GM12878 (cell line): ENCODE data around the gene LRRC57. TPM values are rescaled to one million over a fixed set of nuclear protein-coding genes. Genes with fewer than 3 reads are reported as not detected.
A peak's percentile ranks its signal among the peaks of the same experiment; 100 is the strongest.

ENCODE experiments used
- BHLHE40 ChIP-seq, 2 experiments: fragments of 450-650 bp in 1 of 2; IDR thresholded peaks; 2 replicates each; pipeline ENCODE4 v1.6.1; 2011 to 2017; ENCODE audit warnings: low read depth in 2 of 2, borderline replicate concordance in 1 of 2, improper control_type of control experiment in 1 of 2, low read length in 1 of 2, mild to moderate bottlenecking in 1 of 2
- DPF2 ChIP-seq: fragments of 450-650 bp; IDR thresholded peaks from 2 replicates; pipeline ENCODE4 v1.6.1; 2017; ENCODE audit warnings: mild to moderate bottlenecking
- EED ChIP-seq: sonication (generic); IDR thresholded peaks from 2 replicates; pipeline ENCODE4 v1.6.1; 2016; ENCODE audit warnings: antibody characterized with exemption, low read depth
- ESRRA ChIP-seq: IDR thresholded peaks from 2 replicates; pipeline ENCODE4 v1.6.1; 2012; ENCODE audit warnings: mild to moderate bottlenecking, low read length, improper control_type of control experiment
- EZH2 ChIP-seq: IDR thresholded peaks from 2 replicates; pipeline ENCODE4 v1.6.1; 2012; ENCODE audit warnings: low read depth, mild to moderate bottlenecking, control low read depth, inconsistent platforms, low read length, borderline replicate concordance; ENCODE audit not compliant: control insufficient read depth
- IKZF1 ChIP-seq: fragments of 450-650 bp; conservative IDR thresholded peaks from 2 replicates; pipeline ENCODE4 v1.6.1; 2017; ENCODE audit warnings: antibody characterized with exemption, mild to moderate bottlenecking
- IKZF2 ChIP-seq, 2 experiments: fragments of 450-650 bp; IDR thresholded peaks; 2 replicates each; pipeline ENCODE4 v1.6.1; 2017; ENCODE audit warnings: mild to moderate bottlenecking in 2 of 2, moderate library complexity in 2 of 2
- NBN ChIP-seq: fragments of 450-650 bp; IDR thresholded peaks from 2 replicates; pipeline ENCODE4 v1.6.1; 2016
- NRF1 ChIP-seq: conservative IDR thresholded peaks from 2 replicates; pipeline ENCODE4 v1.6.1; 2011; ENCODE audit warnings: mild to moderate bottlenecking, low read depth, low read length, improper control_type of control experiment
- POLR2A ChIP-seq: IDR thresholded peaks from 2 replicates; pipeline ENCODE4 v1.6.1; 2011; ENCODE audit warnings: low read depth, mild to moderate bottlenecking, low read length
- RAD21 ChIP-seq: IDR thresholded peaks from 2 replicates; pipeline ENCODE4 v1.6.1; 2011; ENCODE audit warnings: mild to moderate bottlenecking, low read depth, low read length, moderate library complexity; ENCODE audit not compliant: insufficient read depth
- RUNX3 ChIP-seq: IDR thresholded peaks from 2 replicates; pipeline ENCODE4 v1.6.1; 2012; ENCODE audit warnings: low read length, inconsistent platforms
- SMARCA5 ChIP-seq: fragments of 450-650 bp; IDR thresholded peaks from 2 replicates; pipeline ENCODE4 v1.6.1; 2017; ENCODE audit warnings: mild to moderate bottlenecking
- SPI1 ChIP-seq: IDR thresholded peaks from 2 replicates; pipeline ENCODE4 v1.6.1; 2011; ENCODE audit warnings: low read depth, mild to moderate bottlenecking, low read length, moderate library complexity, borderline replicate concordance; ENCODE audit not compliant: insufficient read depth
- STAT1 ChIP-seq: fragments of 450-650 bp; conservative IDR thresholded peaks from 2 replicates; pipeline ENCODE4 v1.6.1; 2014; ENCODE audit warnings: antibody characterized with exemption, mild to moderate bottlenecking
- YY1 ChIP-seq: IDR thresholded peaks from 2 replicates; pipeline ENCODE4 v1.6.1; 2011; ENCODE audit warnings: low read depth, mild to moderate bottlenecking, low read length
- ZBED1 ChIP-seq: IDR thresholded peaks from 2 replicates; pipeline ENCODE4 v1.6.1; 2016; ENCODE audit warnings: borderline replicate concordance
- ZNF217 ChIP-seq: fragments of 450-650 bp; IDR thresholded peaks from 2 replicates; pipeline ENCODE4 v1.6.1; 2017; ENCODE audit warnings: antibody characterized with exemption, mild to moderate bottlenecking
- polyA plus RNA-seq, 11 experiments: library from polyadenylated mRNA; depleted of rRNA in 4 of 11; unstranded in 6 of 11; stranded (reverse) in 5 of 11; fragments of >200 nt; fragmentation: Nextera tagmentation in 4 of 11; fragmentation: Illumina TruSeq in 1 of 11; extraction: Ambion mirVana in 4 of 11; extraction: Trizol in 1 of 11; gene quantifications; 1 replicate in 1 of 11; 2 replicates in 10 of 11; pipeline versions ENCODE4 v1.2.1 to v1.2.3, GENCODE V29; 2011 to 2016; ENCODE audit warnings: inconsistent platforms in 2 of 11, missing spikeins in 2 of 11, low read depth in 1 of 11
- total RNA-seq, 4 experiments: library from RNA; depleted of rRNA in 3 of 4; stranded (reverse); fragments of >200 nt in 3 of 4; fragmentation: Illumina TruSeq in 1 of 4; extraction: Trizol in 1 of 4; gene quantifications; 2 replicates each; pipeline versions ENCODE4 v1.2.1 to v1.2.3, GENCODE V29; 2013 to 2021
- TF ChIP-seq, protein P1 (sequence below): fragments of 450-650 bp; IDR thresholded peaks from 2 replicates; pipeline ENCODE4 v1.6.1; 2017; ENCODE audit warnings: mild to moderate bottlenecking
- TF ChIP-seq, protein P2 (sequence below), 3 experiments: IDR thresholded peaks in 2 of 3; conservative IDR thresholded peaks in 1 of 3; 2 replicates each; pipeline ENCODE4 v1.5.1; 2011; ENCODE audit warnings: low read depth in 3 of 3, low read length in 3 of 3, mild to moderate bottlenecking in 3 of 3, control low read depth in 2 of 3, moderate library complexity in 2 of 3, inconsistent platforms in 1 of 3, mixed read lengths in 1 of 3; ENCODE audit not compliant: control insufficient read depth in 2 of 3, insufficient read depth in 1 of 3; ENCODE audit errors: extremely low read depth in 1 of 3
- TF ChIP-seq, protein P3 (sequence below): IDR thresholded peaks from 2 replicates; pipeline ENCODE4 v1.6.1; 2011; ENCODE audit warnings: borderline replicate concordance, low read depth, mild to moderate bottlenecking, moderate library complexity, mixed read lengths, low read length; ENCODE audit not compliant: insufficient read depth; ENCODE audit errors: extremely low read length
- TF ChIP-seq, protein P4 (sequence below): fragments of 450-650 bp; conservative IDR thresholded peaks from 2 replicates; pipeline ENCODE4 v1.6.1; 2017; ENCODE audit warnings: mild to moderate bottlenecking, moderate library complexity

The LRRC57 gene
- total and polyA plus RNA-seq, 10 of the 15 experiments (the other 5 are each of a cell fraction or from before 2014, with no cell fraction given) = 5.2 to 15.7 (median 9.6) TPM

DNA sequence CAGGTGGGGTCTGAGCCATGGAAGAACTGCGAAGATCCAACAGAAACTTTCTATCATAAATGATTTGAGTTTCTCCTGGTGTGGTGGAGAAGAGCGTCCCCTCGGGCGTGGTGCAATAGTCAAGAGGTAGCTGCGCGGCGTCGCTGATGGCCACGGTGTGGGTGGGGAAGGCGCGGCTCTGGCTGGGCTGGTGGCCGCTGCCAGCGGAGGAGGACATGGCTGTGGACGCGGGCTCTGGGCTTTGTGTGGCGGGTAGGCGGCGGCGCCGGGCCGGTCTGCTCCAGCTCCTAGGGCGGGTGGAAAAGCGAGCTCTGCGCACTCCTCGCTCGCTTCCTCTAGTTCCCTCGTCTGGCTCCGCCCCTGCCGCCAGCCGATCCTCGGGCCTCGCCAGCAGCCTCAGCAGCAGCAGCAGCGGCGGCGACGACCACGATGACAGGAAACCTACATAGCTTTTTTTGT lies 32.7 kb upstream of the LRRC57 start (continued):
- TF ChIP-seq, protein P1, sequence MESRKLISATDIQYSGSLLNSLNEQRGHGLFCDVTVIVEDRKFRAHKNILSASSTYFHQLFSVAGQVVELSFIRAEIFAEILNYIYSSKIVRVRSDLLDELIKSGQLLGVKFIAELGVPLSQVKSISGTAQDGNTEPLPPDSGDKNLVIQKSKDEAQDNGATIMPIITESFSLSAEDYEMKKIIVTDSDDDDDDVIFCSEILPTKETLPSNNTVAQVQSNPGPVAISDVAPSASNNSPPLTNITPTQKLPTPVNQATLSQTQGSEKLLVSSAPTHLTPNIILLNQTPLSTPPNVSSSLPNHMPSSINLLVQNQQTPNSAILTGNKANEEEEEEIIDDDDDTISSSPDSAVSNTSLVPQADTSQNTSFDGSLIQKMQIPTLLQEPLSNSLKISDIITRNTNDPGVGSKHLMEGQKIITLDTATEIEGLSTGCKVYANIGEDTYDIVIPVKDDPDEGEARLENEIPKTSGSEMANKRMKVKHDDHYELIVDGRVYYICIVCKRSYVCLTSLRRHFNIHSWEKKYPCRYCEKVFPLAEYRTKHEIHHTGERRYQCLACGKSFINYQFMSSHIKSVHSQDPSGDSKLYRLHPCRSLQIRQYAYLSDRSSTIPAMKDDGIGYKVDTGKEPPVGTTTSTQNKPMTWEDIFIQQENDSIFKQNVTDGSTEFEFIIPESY = no peak
- TF ChIP-seq DPF2 (no peak), IKZF2 (IDR thresholded peaks at IDR 0.05) (peak in 1 of 2 experiments; percentile 26; a peak in 1 of 4 replicates), NBN (peak; percentile 38; the same call in 1 of the 2 replicates), BHLHE40 (IDR thresholded peaks at IDR 0.05; ENCODE audit: borderline replicate concordance in 1 of 2, low read depth in 2 of 2, low read length in 1 of 2) (peak in 1 of 2 experiments; percentile 16; a peak in 1 of 4 replicates), ESRRA (no peak), RUNX3 (no peak), ZBED1 (no peak), POLR2A (peak; percentile 78), SMARCA5 (no peak), STAT1 (no peak), YY1 (peak; percentile 43; the same call in 1 of the 2 replicates), EED (0 out of 2 replicates have a peak, but pooled peaks have one; percentile 33), ZNF217 (no peak), RAD21 (no peak), EZH2 (no peak), IKZF1 (peak; percentile 72), SPI1 (no peak), NRF1 (no peak)
- TF ChIP-seq, protein P2, sequence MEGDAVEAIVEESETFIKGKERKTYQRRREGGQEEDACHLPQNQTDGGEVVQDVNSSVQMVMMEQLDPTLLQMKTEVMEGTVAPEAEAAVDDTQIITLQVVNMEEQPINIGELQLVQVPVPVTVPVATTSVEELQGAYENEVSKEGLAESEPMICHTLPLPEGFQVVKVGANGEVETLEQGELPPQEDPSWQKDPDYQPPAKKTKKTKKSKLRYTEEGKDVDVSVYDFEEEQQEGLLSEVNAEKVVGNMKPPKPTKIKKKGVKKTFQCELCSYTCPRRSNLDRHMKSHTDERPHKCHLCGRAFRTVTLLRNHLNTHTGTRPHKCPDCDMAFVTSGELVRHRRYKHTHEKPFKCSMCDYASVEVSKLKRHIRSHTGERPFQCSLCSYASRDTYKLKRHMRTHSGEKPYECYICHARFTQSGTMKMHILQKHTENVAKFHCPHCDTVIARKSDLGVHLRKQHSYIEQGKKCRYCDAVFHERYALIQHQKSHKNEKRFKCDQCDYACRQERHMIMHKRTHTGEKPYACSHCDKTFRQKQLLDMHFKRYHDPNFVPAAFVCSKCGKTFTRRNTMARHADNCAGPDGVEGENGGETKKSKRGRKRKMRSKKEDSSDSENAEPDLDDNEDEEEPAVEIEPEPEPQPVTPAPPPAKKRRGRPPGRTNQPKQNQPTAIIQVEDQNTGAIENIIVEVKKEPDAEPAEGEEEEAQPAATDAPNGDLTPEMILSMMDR (IDR thresholded peaks at IDR 0.05 in 2 of 3, conservative IDR thresholded peaks at IDR 0.05 in 1 of 3; ENCODE audit: control insufficient read depth in 2 of 3, extremely low read depth in 1 of 3, insufficient read depth in 1 of 3, low read depth in 3 of 3, low read length in 3 of 3) = 0 out of 6 replicates have a peak, but pooled peaks of 1 of the 3 experiments have one; percentile 2
- TF ChIP-seq, protein P3, sequence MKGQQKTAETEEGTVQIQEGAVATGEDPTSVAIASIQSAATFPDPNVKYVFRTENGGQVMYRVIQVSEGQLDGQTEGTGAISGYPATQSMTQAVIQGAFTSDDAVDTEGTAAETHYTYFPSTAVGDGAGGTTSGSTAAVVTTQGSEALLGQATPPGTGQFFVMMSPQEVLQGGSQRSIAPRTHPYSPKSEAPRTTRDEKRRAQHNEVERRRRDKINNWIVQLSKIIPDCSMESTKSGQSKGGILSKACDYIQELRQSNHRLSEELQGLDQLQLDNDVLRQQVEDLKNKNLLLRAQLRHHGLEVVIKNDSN = no peak
- TF ChIP-seq, protein P4, sequence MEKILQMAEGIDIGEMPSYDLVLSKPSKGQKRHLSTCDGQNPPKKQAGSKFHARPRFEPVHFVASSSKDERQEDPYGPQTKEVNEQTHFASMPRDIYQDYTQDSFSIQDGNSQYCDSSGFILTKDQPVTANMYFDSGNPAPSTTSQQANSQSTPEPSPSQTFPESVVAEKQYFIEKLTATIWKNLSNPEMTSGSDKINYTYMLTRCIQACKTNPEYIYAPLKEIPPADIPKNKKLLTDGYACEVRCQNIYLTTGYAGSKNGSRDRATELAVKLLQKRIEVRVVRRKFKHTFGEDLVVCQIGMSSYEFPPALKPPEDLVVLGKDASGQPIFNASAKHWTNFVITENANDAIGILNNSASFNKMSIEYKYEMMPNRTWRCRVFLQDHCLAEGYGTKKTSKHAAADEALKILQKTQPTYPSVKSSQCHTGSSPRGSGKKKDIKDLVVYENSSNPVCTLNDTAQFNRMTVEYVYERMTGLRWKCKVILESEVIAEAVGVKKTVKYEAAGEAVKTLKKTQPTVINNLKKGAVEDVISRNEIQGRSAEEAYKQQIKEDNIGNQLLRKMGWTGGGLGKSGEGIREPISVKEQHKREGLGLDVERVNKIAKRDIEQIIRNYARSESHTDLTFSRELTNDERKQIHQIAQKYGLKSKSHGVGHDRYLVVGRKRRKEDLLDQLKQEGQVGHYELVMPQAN = no peak
